Spleen (tissue), 7 donors: Measurements from ENCODE around the gene B4GALT6.

ENCODE experiments used
- CTCF ChIP-seq, 11 experiments: fragments of 200-600 bp in 7 of 11; fragments of 450-650 bp in 4 of 11; sonication (generic) in 4 of 11; IDR thresholded peaks in 8 of 11; conservative IDR thresholded peaks in 3 of 11; 1 replicate in 7 of 11; 2 replicates in 4 of 11; pipeline versions ENCODE4 v1.4.0 to v1.8.0; 2016 to 2021; ENCODE audit warnings: antibody characterized with exemption in 11 of 11, inconsistent platforms in 4 of 11, mild to moderate bottlenecking in 1 of 11
- POLR2A ChIP-seq, 3 donors: fragments of 450-650 bp; IDR thresholded peaks; one replicate each; pipeline ENCODE4 v1.5.1; 2017; ENCODE audit warnings: antibody characterized with exemption in 3 of 3, mild to moderate bottlenecking in 1 of 3
- POLR2AphosphoS5 ChIP-seq, 3 donors: sonication (generic); formaldehyde crosslinking; IDR thresholded peaks; one replicate each; pipeline ENCODE4 v1.5.1; 2017; ENCODE audit warnings: antibody characterized with exemption in 3 of 3
- donor health status: DM: no; HTN: no; CAD: no; lungs with moderate emphysema.
- donor health status: DM: no; HTN: no; CAD: no.
- donor health status: DM: no; HTN: no; CAD: no.

- TF ChIP-seq CTCF (IDR thresholded peaks at IDR 0.05 in 8 of 11, conservative IDR thresholded peaks at IDR 0.05 in 3 of 11) (no peak), POLR2AphosphoS5 (IDR thresholded peaks at IDR 0.05) (no peak), POLR2A (IDR thresholded peaks at IDR 0.05) (no peak)
These were observed 35.4 kb downstream of the B4GALT6 start for GRCh38 chr18:31648966-31649429.
